HepG2 (cell line): ENCODE results near the gene DLG2. TPM values are rescaled to one million over a fixed set of nuclear protein-coding genes. Genes with fewer than 3 reads are reported as not detected.

Experiments
- ATM ChIP-seq: fragments of 450-650 bp; IDR thresholded peaks from 2 replicates; pipeline ENCODE4 v1.7.1; 2017; ENCODE audit warnings: mild to moderate bottlenecking, borderline replicate concordance
- CTCF ChIP-seq: sonication (generic); formaldehyde crosslinking; IDR thresholded peaks from 2 replicates; pipeline ENCODE4 v1.5.0; 2020; ENCODE audit warnings: mild to moderate bottlenecking, missing genetic modification reagents, moderate library complexity
- FOXJ3 ChIP-seq: sonication (generic); formaldehyde crosslinking; IDR thresholded peaks from 2 replicates; pipeline ENCODE4 v1.4.0; 2020; ENCODE audit warnings: missing genetic modification reagents, mild to moderate bottlenecking, borderline replicate concordance
- FOXK2 ChIP-seq: fragments of 450-650 bp; IDR thresholded peaks from 2 replicates; pipeline ENCODE4 v1.6.1; 2016
- FOXP1 ChIP-seq, 2 experiments: fragments of 450-650 bp in 1 of 2; IDR thresholded peaks; 2 replicates each; pipeline ENCODE4 v1.6.1; 2017 to 2018; ENCODE audit warnings: antibody characterized with exemption in 1 of 2
- GATAD1 ChIP-seq: IDR thresholded peaks from 2 replicates; pipeline ENCODE4 v1.6.1; 2016; ENCODE audit warnings: missing genetic modification reagents, missing compliant biosample characterization
- IRX3 ChIP-seq: sonication (generic); formaldehyde crosslinking; IDR thresholded peaks from 2 replicates; pipeline ENCODE4 v1.8.1; 2023; ENCODE audit warnings: mild to moderate bottlenecking, low read depth, missing genetic modification reagents, borderline replicate concordance
- MAFG ChIP-seq: sonication (generic); formaldehyde crosslinking; IDR thresholded peaks from 2 replicates; pipeline ENCODE4 v1.5.1; 2020; ENCODE audit warnings: mild to moderate bottlenecking, missing genetic modification reagents
- MAZ ChIP-seq, 2 experiments: sonication (generic) in 1 of 2; formaldehyde crosslinking in 1 of 2; IDR thresholded peaks; 2 replicates each; pipeline versions ENCODE4 v1.5.0 to v1.6.1; 2012 to 2020; ENCODE audit warnings: low read depth in 2 of 2, mild to moderate bottlenecking in 2 of 2, borderline replicate concordance in 1 of 2, improper control_type of control experiment in 1 of 2, low read length in 1 of 2, missing genetic modification reagents in 1 of 2, moderate library complexity in 1 of 2
- NR3C1 ChIP-seq: sonication (generic); formaldehyde crosslinking; IDR thresholded peaks from 2 replicates; pipeline ENCODE4 v1.4.0; 2020; ENCODE audit warnings: missing genetic modification reagents
- PHB2 ChIP-seq: fragments of 450-650 bp; IDR thresholded peaks from 2 replicates; pipeline ENCODE4 v1.6.1; 2018; ENCODE audit not compliant: partially characterized antibody
- PRMT3 ChIP-seq: sonication (generic); formaldehyde crosslinking; IDR thresholded peaks from 2 replicates; pipeline ENCODE4 v1.8.1; 2022; ENCODE audit warnings: low read depth, mild to moderate bottlenecking, moderate library complexity, missing genetic modification reagents, borderline replicate concordance
- RFX3 ChIP-seq: IDR thresholded peaks from 2 replicates; pipeline ENCODE4 v1.6.1; 2016; ENCODE audit warnings: missing biosample characterization, missing genetic modification reagents
- TBX2 ChIP-seq: sonication (generic); formaldehyde crosslinking; IDR thresholded peaks from 2 replicates; pipeline ENCODE4 v1.5.0; 2020; ENCODE audit warnings: missing genetic modification reagents, mild to moderate bottlenecking, borderline replicate concordance
- TSC22D2 ChIP-seq: sonication (generic); formaldehyde crosslinking; IDR thresholded peaks from 2 replicates; pipeline ENCODE4 v1.5.1; 2020; ENCODE audit warnings: missing genetic modification reagents, mild to moderate bottlenecking, borderline replicate concordance
- UBTF ChIP-seq: sonication (generic); formaldehyde crosslinking; IDR thresholded peaks from 2 replicates; pipeline ENCODE4 v1.4.0; 2020; ENCODE audit warnings: mild to moderate bottlenecking, missing genetic modification reagents
- ZBTB34 ChIP-seq: sonication (generic); formaldehyde crosslinking; IDR thresholded peaks from 2 replicates; pipeline ENCODE4 v1.8.0; 2022; ENCODE audit warnings: mild to moderate bottlenecking, missing genetic modification reagents
- ZKSCAN8 ChIP-seq: IDR thresholded peaks from 2 replicates; pipeline ENCODE4 v1.6.1; 2016; ENCODE audit warnings: borderline replicate concordance, missing genetic modification reagents, missing compliant biosample characterization
- ZNF550 ChIP-seq: sonication (generic); formaldehyde crosslinking; IDR thresholded peaks from 2 replicates; pipeline ENCODE4 v1.4.0; 2020; ENCODE audit warnings: mild to moderate bottlenecking, missing genetic modification reagents, borderline replicate concordance
- ZNF709 ChIP-seq: sonication (generic); formaldehyde crosslinking; IDR thresholded peaks from 2 replicates; pipeline ENCODE4 v1.5.0; 2020; ENCODE audit warnings: mild to moderate bottlenecking, missing genetic modification reagents
- ZNF746 ChIP-seq: sonication (generic); formaldehyde crosslinking; IDR thresholded peaks from 2 replicates; pipeline ENCODE4 v1.8.0; 2022; ENCODE audit warnings: mild to moderate bottlenecking, missing genetic modification reagents
- ZNF747 ChIP-seq: sonication (generic); formaldehyde crosslinking; IDR thresholded peaks from 2 replicates; pipeline ENCODE4 v1.8.1; 2023; ENCODE audit warnings: missing genetic modification reagents, mild to moderate bottlenecking, borderline replicate concordance
- polyA plus RNA-seq, 8 experiments: library from polyadenylated mRNA; depleted of rRNA in 3 of 8; stranded (reverse) in 7 of 8; unstranded in 1 of 8; fragments of >200 nt; fragmentation: Illumina TruSeq in 4 of 8; extraction: Trizol in 4 of 8; gene quantifications; 2 replicates each; pipeline versions ENCODE4 v1.2.1 to v1.2.3, GENCODE V29; 2011 to 2016; ENCODE audit warnings: low read depth in 4 of 8, missing spikeins in 1 of 8, mixed read lengths in 1 of 8; ENCODE audit not compliant: insufficient read depth in 1 of 8
- total RNA-seq, 5 experiments: library from RNA; depleted of rRNA; stranded (reverse); fragments of >200 nt; fragmentation: Illumina TruSeq; extraction: Trizol; gene quantifications; 2 replicates each; pipeline ENCODE4 v1.2.3, GENCODE V29; 2016; ENCODE audit warnings: low read depth in 1 of 5

The DLG2 gene
- total and polyA plus RNA-seq, 2 of the 13 experiments (the other 11 are each of a cell fraction or from before 2014, with no cell fraction given), result 0.46 to 1.0 TPM

GRCh38 chr11:85664615-85665481 is 37.7 kb upstream of the DLG2 start, which contains the start of gene CREBZF (continued):
- peak; percentile 86 for TF ChIP-seq UBTF (CRISPR knock-in tag)
- no peak for TF ChIP-seq ATM
- no peak for TF ChIP-seq PHB2
- no peak for TF ChIP-seq NR3C1
- TF ChIP-seq TBX2 (CRISPR knock-in tag), result peak; percentile 59; the same call in 1 of the 2 replicates
- TF ChIP-seq ZNF709, result peak; percentile 62
- no peak for TF ChIP-seq TSC22D2
- no peak for TF ChIP-seq IRX3
- no peak for TF ChIP-seq ZBTB34 (CRISPR knock-in tag)
- TF ChIP-seq ZNF746, result no peak
- no peak for TF ChIP-seq FOXK2
- no peak for TF ChIP-seq ZNF550
- 0 out of 2 replicates have a peak, but pooled peaks have one; percentile 4 for TF ChIP-seq MAFG
- TF ChIP-seq FOXP1 (IDR thresholded peaks at IDR 0.05), result no peak
- TF ChIP-seq FOXP1 (CRISPR knock-in tag; IDR thresholded peaks at IDR 0.05), result no peak
- no peak; the same call in 1 of the 2 replicates for TF ChIP-seq FOXJ3 (CRISPR knock-in tag)
- TF ChIP-seq ZNF747 (CRISPR knock-in tag), result no peak
- TF ChIP-seq MAZ (IDR thresholded peaks at IDR 0.05; ENCODE audit: borderline replicate concordance, low read depth, low read length), result no peak
- peak; percentile 37 for TF ChIP-seq MAZ (CRISPR knock-in tag; IDR thresholded peaks at IDR 0.05; ENCODE audit: low read depth)
- peak; percentile 33; the same call in 1 of the 2 replicates for TF ChIP-seq CTCF (CRISPR knock-in tag)
- TF ChIP-seq RFX3 (CRISPR knock-in tag), result no peak
- TF ChIP-seq GATAD1 (CRISPR knock-in tag), result peak; percentile 85
- 0 out of 2 replicates have a peak, but pooled peaks have one; percentile 19 for TF ChIP-seq PRMT3 (CRISPR knock-in tag)
- TF ChIP-seq ZKSCAN8, result no peak
